ENCODE data around the gene SNX19.

The SNX19 gene

DNA sequence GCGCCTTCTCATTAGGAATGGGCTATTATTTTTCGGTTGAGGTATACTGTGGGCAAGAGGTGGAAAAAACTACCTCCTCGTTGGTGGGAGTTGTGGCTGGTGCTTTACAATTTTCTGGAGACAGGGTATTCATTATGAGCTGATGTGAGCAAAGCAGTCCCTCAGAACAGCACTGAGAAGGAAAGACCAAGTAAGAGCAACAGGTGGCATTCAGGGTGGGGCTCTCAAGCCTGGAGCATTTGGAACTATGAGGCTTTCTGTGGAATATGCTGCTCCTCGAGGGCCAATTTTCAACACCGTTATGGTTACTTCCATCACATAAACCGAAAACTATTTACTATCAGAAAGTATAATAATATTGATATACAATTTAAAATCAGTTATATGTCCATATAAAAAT lies 3.7 kb downstream of the SNX19 start:
- peaks cover 61% of the 10 kb centered on the region for H3K36me3 Mint-ChIP-seq
- H3K9me3 Mint-ChIP-seq = peaks cover 3% of the 10 kb centered on the region
- H3K27ac Mint-ChIP-seq = no peak overlapping the region
- ATAC-seq = no peak
- no peak overlapping the region for H3K4me3 Mint-ChIP-seq
- no peaks in the 10 kb centered on the region for H3K27me3 Mint-ChIP-seq
- peaks cover 41% of the 10 kb centered on the region for H3K4me1 Mint-ChIP-seq

DNA sequence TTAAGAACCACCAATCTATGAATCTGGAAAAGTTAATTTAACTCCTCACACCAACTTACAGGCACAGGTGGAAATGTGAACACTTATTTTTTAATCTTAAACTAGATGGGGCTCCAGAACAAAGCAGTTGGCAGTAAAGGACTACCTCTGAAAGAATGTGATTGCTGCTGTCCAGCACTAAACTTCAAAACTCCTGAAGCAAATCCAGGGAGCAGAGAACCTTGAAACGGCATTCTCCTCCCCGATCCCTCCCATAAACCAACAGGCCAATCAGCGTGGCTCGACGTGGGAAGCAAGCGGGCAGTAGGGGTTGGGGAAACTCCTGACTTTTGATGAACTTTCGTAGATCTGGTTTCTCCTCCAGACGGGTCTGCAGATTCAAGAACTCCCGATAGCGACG lies 5.0 kb downstream of the SNX19 start:
- H3K27me3 Mint-ChIP-seq = no peaks in the 10 kb centered on the region
- peaks cover 41% of the 10 kb centered on the region for H3K4me1 Mint-ChIP-seq
- no peak for ATAC-seq
- peaks cover 3% of the 10 kb centered on the region for H3K9me3 Mint-ChIP-seq
- no peak overlapping the region for H3K27ac Mint-ChIP-seq
- peaks cover 74% of the 10 kb centered on the region for H3K36me3 Mint-ChIP-seq
- H3K4me3 Mint-ChIP-seq = no peak overlapping the region

DNA sequence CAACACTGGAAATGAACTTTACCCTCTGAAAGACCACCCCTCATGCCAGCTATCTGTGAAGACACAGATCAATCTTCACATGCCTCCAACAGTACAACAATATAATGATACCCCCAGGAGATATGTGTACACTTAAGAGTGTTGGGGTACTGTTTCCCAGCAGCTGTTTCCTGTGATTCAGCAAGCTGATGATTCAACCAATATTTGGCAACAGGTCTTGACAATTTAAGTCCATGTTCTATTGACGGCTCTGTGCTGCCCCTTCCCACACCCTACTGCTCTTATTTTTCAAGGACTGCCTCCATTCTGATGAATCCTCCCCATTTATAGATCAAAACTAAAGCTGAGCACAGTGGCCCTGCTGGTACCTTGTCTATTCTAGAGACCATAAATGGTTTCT lies 6.6 kb downstream of the SNX19 start:
- no peak for ATAC-seq
- Mint-ChIP-seq H3K4me1 (peaks cover 40% of the 10 kb centered on the region), H3K36me3 (peaks cover 88% of the 10 kb centered on the region), H3K4me3 (no peak overlapping the region), H3K9me3 (peaks cover 3% of the 10 kb centered on the region), H3K27ac (no peak overlapping the region), H3K27me3 (no peaks in the 10 kb centered on the region)

DNA sequence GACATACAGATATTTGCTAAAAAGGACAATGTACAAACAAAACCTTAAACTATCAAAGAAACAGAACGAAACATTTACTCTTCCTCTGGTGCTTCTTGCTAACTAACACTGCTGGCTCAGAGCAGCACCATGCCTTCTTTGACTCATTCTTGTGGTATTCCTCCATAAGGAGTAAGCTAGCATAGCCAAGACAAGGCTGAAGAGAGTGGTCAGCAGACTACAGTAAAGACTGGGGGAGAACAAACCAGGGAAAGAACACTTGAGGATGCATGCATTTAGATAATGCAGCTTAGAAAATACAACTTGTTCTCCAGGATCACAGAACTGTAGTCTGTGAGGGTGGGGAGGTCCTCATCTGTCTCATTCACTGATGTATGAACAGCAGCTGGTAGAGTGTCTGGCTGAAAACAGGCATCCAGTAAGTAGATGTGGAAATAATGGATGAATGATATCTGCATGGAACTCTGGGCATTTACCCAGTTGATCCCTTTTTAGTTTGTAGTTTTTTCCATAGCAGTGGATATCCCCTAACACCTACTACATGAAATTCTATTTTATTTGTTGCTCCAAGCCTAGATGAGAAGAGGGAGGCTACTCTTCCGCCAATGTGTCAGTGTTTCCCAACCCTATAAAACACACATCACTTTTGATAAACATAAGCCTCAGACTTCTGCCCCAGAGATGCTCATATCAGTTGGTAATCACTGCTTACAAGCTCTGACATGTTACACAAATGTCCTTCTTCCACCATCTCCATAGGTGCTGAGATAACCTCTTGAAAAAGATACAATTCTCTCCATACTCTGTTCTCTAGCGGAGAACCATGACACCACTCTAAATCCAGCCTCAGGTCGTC lies 7.3 kb downstream of the SNX19 start:
- peaks cover 3% of the 10 kb centered on the region for H3K9me3 Mint-ChIP-seq
- no peak for ATAC-seq
- peaks cover 33% of the 10 kb centered on the region for H3K4me1 Mint-ChIP-seq
- H3K36me3 Mint-ChIP-seq = peaks cover 85% of the 10 kb centered on the region
- no peak overlapping the region for H3K4me3 Mint-ChIP-seq
- no peaks in the 10 kb centered on the region for H3K27me3 Mint-ChIP-seq
- no peak overlapping the region for H3K27ac Mint-ChIP-seq

DNA sequence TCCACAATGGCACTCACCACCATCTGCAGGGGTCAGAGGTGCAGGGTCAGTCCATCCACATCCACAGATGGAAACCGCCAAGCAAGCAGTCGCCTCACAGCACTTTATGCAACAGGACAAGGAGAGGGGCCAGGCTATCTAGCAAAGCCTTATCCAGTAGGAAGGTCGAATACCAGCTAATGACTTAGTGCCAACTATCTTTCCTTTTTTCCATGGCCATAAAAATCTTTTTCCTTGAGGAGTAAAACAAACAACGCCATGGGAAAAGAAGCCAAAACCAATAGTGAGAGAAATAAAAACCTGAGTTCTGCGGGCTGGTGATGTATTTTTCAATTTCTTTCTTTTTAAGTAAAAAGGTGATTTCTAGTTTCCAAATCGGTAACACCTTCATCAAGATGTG lies 8.2 kb downstream of the SNX19 start:
- H3K4me3 Mint-ChIP-seq = no peak overlapping the region
- no peaks in the 10 kb centered on the region for H3K27me3 Mint-ChIP-seq
- peaks cover 26% of the 10 kb centered on the region for H3K4me1 Mint-ChIP-seq
- peaks cover 85% of the 10 kb centered on the region for H3K36me3 Mint-ChIP-seq
- no peaks in the 10 kb centered on the region for H3K9me3 Mint-ChIP-seq
- no peak overlapping the region for H3K27ac Mint-ChIP-seq
- no peak for ATAC-seq

DNA sequence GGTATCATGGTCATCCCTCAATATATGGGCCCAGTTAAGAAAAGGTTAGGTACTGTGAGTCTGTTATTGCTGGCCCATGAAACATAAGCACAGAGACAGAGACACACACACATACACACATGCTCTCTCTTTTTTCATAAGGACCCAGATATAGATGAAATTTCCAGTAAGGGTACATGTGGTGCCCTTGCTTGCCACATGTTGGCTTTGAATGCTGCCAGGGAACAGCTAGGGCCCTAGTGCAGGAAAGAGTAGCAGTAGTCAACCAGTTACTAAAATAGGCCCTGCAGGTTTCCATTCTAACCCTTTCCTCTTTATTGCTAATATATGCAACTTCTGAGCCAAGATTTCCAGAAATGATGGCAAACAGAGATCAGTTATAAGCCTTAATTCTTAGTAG lies 9.1 kb downstream of the SNX19 start:
- no peak for ATAC-seq
- H3K9me3 Mint-ChIP-seq = no peaks in the 10 kb centered on the region
- no peak overlapping the region for H3K4me3 Mint-ChIP-seq
- no peaks in the 10 kb centered on the region for H3K27me3 Mint-ChIP-seq
- H3K4me1 Mint-ChIP-seq = peaks cover 21% of the 10 kb centered on the region
- H3K27ac Mint-ChIP-seq = no peak overlapping the region
- H3K36me3 Mint-ChIP-seq = peaks cover 86% of the 10 kb centered on the region

DNA sequence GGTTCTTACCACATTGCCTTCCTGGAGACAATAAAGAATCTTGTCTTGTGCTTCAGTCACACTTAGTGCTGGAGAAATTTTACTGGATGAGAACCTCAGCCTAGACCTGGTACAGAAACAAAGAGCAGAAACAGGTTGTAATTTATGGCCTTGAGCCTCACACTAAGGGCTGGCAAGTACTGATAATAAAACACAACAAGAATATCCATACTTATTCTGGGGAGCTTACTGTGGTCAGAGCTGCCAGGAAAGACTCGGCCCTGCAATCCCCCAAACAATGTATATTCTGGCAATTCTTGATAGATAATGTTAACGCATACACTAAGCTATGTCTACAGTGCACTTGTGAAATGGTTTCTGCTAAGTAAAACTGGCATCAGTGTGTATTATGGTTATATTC lies 9.7 kb downstream of the SNX19 start:
- peaks cover 80% of the 10 kb centered on the region for H3K36me3 Mint-ChIP-seq
- no peaks in the 10 kb centered on the region for H3K27me3 Mint-ChIP-seq
- no peak overlapping the region for H3K4me3 Mint-ChIP-seq
- no peak overlapping the region for H3K27ac Mint-ChIP-seq
- peaks cover 17% of the 10 kb centered on the region for H3K4me1 Mint-ChIP-seq
- ATAC-seq = no peak
- H3K9me3 Mint-ChIP-seq = no peaks in the 10 kb centered on the region

DNA sequence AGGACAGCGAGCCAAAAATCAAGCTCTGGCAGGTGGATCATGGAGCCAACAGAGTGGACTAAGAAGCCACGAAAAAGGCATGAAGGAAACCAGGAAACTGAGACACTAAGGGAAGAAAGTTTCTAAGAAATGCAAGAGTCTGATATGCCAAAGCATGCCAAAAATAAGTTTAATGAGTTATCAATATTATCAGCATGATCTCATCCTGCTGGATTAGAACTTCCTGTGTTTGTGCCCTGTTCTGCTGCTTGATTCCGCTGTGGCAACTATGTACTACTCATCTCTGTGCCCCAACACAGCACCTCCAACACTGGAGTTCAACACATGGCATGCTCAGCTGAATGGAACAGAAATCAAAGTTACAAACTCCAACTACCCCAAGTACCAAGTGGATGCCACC lies 10.8 kb downstream of the SNX19 start:
- Mint-ChIP-seq H3K4me3 (no peak overlapping the region), H3K4me1 (peaks cover 17% of the 10 kb centered on the region), H3K36me3 (peaks cover 83% of the 10 kb centered on the region), H3K27me3 (no peaks in the 10 kb centered on the region), H3K27ac (no peak overlapping the region), H3K9me3 (no peaks in the 10 kb centered on the region)
- no peak for ATAC-seq

DNA sequence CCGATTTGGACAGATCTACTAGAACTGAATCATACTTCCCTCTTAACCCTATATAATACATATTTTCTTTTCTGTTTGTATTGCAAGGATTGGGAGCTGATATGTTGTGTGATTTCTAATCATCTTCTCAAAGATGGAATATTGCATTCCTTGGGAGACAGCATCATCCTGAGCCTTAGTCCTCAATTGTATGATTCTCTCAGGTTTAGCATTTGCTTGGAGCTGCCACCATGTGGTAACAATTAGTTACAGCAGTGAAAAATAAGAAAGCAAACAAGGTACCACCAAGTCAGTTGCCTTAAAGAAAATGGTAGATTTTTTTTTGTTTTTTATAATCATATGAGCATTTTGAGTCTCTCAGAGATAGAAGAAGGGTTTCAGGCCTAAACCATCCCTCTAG lies 11.9 kb downstream of the SNX19 start:
- Mint-ChIP-seq H3K36me3 (peaks cover 83% of the 10 kb centered on the region), H3K9me3 (no peaks in the 10 kb centered on the region), H3K4me1 (peaks cover 9% of the 10 kb centered on the region), H3K27ac (no peak overlapping the region), H3K4me3 (no peak overlapping the region), H3K27me3 (no peaks in the 10 kb centered on the region)
- ATAC-seq = no peak

DNA sequence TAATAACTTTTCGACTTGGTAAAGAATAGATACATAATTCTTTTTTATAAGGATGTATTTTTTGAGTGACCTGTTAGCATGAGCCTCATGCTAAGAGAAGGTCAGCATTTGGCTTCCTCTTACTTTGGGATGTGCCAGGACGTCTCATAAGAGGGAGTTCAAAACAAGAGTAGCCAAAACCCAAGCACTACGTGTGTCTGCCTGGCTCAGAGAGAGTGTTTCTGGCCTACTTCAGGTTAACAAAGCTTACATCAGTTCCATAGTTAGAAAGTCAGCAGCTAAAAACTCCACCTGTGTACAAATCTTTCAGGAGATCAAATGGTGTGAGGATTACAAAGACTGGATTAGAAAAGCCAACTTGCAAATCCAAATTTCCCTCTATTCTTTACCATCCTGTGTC lies 13.9 kb downstream of the SNX19 start:
- H3K36me3 Mint-ChIP-seq = peaks cover 79% of the 10 kb centered on the region
- peaks cover 5% of the 10 kb centered on the region for H3K4me1 Mint-ChIP-seq

DNA sequence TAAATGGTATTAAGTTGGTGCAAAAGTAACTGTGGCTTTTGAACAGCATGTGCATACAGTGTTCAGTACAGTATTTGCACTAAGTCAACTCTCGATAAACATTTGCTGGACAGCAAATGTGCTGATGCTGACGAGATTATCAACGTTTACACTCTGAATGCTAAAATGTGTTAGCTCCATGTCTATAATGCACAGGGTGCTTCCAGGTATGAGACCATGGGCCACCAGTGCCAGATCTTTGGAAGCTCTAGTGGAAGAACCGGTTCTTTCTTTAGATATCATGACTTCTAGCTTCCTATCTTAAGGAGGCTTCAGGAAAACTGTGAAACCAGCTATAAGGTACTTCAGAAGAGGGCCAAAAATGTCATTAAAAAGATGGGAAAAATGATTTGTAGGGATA lies 17.2 kb downstream of the SNX19 start:
- H3K36me3 Mint-ChIP-seq = peaks cover 77% of the 10 kb centered on the region
- peaks cover 6% of the 10 kb centered on the region for H3K4me1 Mint-ChIP-seq
- H3K9me3 Mint-ChIP-seq = no peaks in the 10 kb centered on the region
- no peak overlapping the region for H3K27ac Mint-ChIP-seq
- H3K27me3 Mint-ChIP-seq = no peaks in the 10 kb centered on the region
- no peak for ATAC-seq
- H3K4me3 Mint-ChIP-seq = no peak overlapping the region

More for the DNA sequence above, 13.9 kb downstream of the SNX19 start:
- ATAC-seq = no peak
- H3K9me3 Mint-ChIP-seq = no peaks in the 10 kb centered on the region
- H3K27ac Mint-ChIP-seq = no peak overlapping the region
- no peak overlapping the region for H3K4me3 Mint-ChIP-seq
- no peaks in the 10 kb centered on the region for H3K27me3 Mint-ChIP-seq

DNA sequence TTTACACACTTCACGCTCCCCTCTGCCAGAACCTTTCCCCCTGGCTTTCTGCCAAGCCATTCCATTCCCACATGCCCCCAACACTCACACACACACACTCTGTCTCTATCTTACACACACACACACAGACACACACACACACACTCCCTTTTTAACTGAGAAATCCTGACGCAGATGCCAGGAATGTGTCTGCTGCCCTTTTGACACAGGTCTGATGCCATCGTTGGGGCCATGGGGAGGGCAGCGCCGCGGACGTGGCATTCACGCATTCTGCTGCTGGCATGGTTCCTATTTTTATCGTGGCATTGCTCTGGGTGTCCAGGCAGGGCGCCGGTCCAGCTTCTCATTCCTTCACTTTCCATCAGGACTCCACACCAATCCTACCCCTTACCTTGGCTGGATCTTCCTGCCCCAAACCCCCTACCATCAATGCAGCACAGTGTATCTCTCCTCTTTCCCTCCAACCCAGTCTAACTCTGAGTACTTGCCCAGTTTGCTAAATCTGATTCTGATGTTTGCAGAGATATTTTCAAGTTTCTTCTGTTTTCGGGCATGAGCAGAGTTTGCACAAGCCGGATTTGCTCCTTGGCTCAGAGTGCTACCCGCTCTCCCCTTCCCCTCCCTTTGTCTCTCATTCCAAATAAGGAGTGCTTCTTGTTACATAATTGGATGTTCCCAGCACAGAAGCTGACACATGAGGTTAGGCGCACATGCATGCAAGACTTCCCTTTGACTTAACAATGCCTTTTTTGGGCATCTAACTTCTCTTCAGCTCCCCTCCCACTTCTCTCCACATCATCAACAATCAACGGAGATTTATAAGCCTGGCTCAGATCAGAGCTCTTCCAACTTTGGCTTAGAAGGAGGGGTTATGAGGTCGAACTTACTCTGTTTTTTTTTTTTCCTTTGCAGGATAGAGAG lies 18.8 kb downstream of the SNX19 start:
- peaks cover 75% of the 10 kb centered on the region for H3K36me3 Mint-ChIP-seq
- no peak for ATAC-seq

DNA sequence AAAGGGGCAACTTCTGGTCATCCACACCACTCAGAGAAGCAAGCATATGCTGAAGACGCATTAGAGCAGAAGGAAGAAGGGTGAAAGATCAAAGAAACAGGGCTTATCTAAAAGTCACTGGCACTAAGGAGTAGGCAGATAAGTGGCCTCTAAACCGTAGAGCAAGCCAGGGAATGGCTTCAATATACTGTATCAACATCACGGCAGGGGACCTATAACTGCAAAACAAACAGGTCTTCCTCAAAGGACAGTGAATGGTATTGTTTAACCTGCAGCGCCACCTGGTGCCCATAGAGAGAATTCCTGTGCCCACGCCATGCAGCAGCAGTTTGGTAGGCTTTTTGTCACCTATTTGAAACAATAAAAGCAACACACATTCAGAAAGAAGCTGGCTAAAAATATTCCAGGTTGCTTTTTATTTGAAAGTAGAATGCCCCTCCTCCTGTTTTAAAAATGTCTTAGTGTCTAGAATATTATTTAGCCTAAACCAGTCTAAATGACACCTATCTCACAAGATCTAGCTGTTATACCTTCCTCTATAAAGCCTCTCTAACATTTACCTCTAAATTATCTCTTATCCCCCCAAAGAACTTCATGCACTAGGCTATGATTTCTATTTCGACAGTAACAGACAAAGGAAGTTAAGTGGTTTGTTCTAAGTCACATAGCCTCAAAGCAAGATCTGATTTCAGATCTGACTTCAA lies 21.8 kb downstream of the SNX19 start:
- H3K36me3 Mint-ChIP-seq = peaks cover 53% of the 10 kb centered on the region
- H3K4me1 Mint-ChIP-seq = peaks cover 6% of the 10 kb centered on the region
- no peak overlapping the region for H3K27ac Mint-ChIP-seq
- no peaks in the 10 kb centered on the region for H3K9me3 Mint-ChIP-seq
- H3K4me3 Mint-ChIP-seq = no peak overlapping the region
- no peaks in the 10 kb centered on the region for H3K27me3 Mint-ChIP-seq
- ATAC-seq = no peak

More for the DNA sequence above, 18.8 kb downstream of the SNX19 start:
- Mint-ChIP-seq H3K9me3 (no peaks in the 10 kb centered on the region), H3K4me1 (peaks cover 6% of the 10 kb centered on the region), H3K27ac (no peak overlapping the region), H3K27me3 (no peaks in the 10 kb centered on the region), H3K4me3 (no peak overlapping the region)

DNA sequence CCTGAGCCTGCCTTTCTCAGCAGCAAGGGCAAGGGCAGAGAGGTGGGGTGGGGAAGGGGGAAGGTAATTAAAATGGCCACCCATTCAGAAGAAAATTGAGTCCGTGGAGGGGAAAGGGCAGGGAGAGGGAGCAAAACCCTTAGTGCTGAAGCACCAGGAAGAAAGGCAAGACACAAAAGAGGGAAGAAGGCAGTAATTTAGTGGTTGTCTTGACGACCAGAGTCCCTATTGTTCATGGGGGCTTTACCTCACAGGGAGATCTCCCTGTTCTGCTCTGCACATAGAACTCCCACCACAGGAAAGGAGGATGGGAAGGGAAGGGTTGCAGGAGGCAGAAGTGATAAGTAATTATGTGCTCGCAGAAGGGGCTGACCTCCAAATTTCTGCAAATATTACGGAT lies 23.4 kb downstream of the SNX19 start:
- H3K4me1 Mint-ChIP-seq = peaks cover 6% of the 10 kb centered on the region
- no peak overlapping the region for H3K4me3 Mint-ChIP-seq
- H3K36me3 Mint-ChIP-seq = peaks cover 42% of the 10 kb centered on the region
- no peak for ATAC-seq
- H3K27me3 Mint-ChIP-seq = no peaks in the 10 kb centered on the region
- no peak overlapping the region for H3K27ac Mint-ChIP-seq
- no peaks in the 10 kb centered on the region for H3K9me3 Mint-ChIP-seq

DNA sequence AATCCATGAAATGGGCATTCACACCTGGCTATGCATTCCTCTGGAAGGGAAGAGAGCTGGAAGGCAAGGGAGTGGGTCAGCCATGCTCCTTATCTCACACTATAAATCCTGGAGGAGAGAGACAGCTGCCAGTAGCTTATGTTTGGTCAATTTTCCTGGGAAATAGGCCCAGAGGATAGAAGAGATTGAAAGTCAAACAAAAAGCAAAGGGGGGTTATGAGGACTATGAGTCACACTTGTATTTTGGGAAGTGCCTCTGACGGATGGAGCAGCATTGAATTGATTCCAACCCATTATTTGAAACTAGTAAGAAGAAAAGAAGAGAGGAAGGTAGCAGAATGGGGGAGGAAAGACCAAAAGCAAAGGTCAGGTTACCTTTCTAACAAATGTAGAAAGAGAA lies 25.0 kb downstream of the SNX19 start:
- no peaks in the 10 kb centered on the region for H3K27me3 Mint-ChIP-seq
- H3K4me3 Mint-ChIP-seq = no peak overlapping the region
- H3K9me3 Mint-ChIP-seq = no peaks in the 10 kb centered on the region
- H3K4me1 Mint-ChIP-seq = peaks cover 6% of the 10 kb centered on the region
- ATAC-seq = no peak
- H3K27ac Mint-ChIP-seq = no peak overlapping the region
- H3K36me3 Mint-ChIP-seq = peaks cover 40% of the 10 kb centered on the region

All from stimulated activated memory B cell treated with anti-CD40 and anti-IgM and Interleukin-4, amounts not matched to agents 10 μg/mL and 1 μg/mL and 100 μg/mL, for 72 hours (primary cell).